Transverse colon (tissue), 4 donors: ENCODE results near the gene PACRGL. TPM values are rescaled to one million over a fixed set of nuclear protein-coding genes. Genes with fewer than 3 reads are reported as not detected.

Experiments
- DNase-seq: peaks from one replicate; pipeline ENCODE4 v3.0.0-alpha.2; 2019
- H3K27ac ChIP-seq, 4 donors: fragments of 200-600 bp; sonication (generic); 2 replicates each; pipeline ENCODE4 v1.5.1; 2016 to 2018; ENCODE audit warnings: inconsistent platforms in 4 of 4
- H3K27me3 ChIP-seq: fragments of 200-600 bp; sonication (generic); 2 replicates; pipeline ENCODE4 v1.5.1; 2017; ENCODE audit warnings: inconsistent platforms
- H3K36me3 ChIP-seq, 4 donors: fragments of 200-600 bp; sonication (generic); 2 replicates each; pipeline ENCODE4 v1.5.1; 2017 to 2019; ENCODE audit warnings: inconsistent platforms in 4 of 4
- H3K4me1 ChIP-seq, 4 donors: fragments of 200-600 bp; sonication (generic); 2 replicates each; pipeline ENCODE4 v1.5.1; 2017 to 2020; ENCODE audit warnings: inconsistent platforms in 4 of 4
- H3K4me3 ChIP-seq, 4 donors: fragments of 200-600 bp; sonication (generic); 1 replicate in 1 of 4; 2 replicates in 3 of 4; pipeline versions ENCODE4 v1.5.1 to v1.6.1; 2017 to 2019; ENCODE audit warnings: inconsistent platforms in 4 of 4
- H3K9me3 ChIP-seq, 2 donors: fragments of 200-600 bp; sonication (generic); 2 replicates each; pipeline ENCODE4 v1.5.1; 2017 to 2019; ENCODE audit warnings: inconsistent platforms in 2 of 2
- CTCF ChIP-seq, 5 experiments: fragments of 200-600 bp in 3 of 5; fragments of 450-650 bp in 2 of 5; sonication (generic) in 3 of 5; IDR thresholded peaks; 1 replicate in 2 of 5; 2 replicates in 3 of 5; pipeline ENCODE4 v1.5.1; 2016 to 2017; ENCODE audit warnings: antibody characterized with exemption in 5 of 5, inconsistent platforms in 3 of 5, mild to moderate bottlenecking in 2 of 5, moderate library complexity in 1 of 5
- EP300 ChIP-seq: sonication (generic); formaldehyde crosslinking; IDR thresholded peaks from one replicate; pipeline ENCODE4 v1.6.1; 2017; ENCODE audit warnings: antibody characterized with exemption, low read depth
- POLR2A ChIP-seq: fragments of 450-650 bp; IDR thresholded peaks from one replicate; pipeline ENCODE4 v1.6.1; 2016; ENCODE audit warnings: antibody characterized with exemption, mild to moderate bottlenecking, moderate library complexity
- POLR2AphosphoS5 ChIP-seq, 3 donors: sonication (generic); formaldehyde crosslinking; IDR thresholded peaks; one replicate each; pipeline ENCODE4 v1.6.1; 2016; ENCODE audit warnings: antibody characterized with exemption in 3 of 3
- WGBS, 2 donors: methylation state at CpG; one replicate each; pipeline ENCODE4 v1.1.5; 2018; ENCODE audit warnings: low coverage in 1 of 2; 5-methylcytosine and 5-hydroxymethylcytosine counted together
- in situ Hi-C, 4 donors: fragments of 200-750 bp; cut with MboI; loops; one replicate each; pipeline versions ENCODE4 v1.15.0 to v1.15.1; 2017; ENCODE audit warnings: low sequenced_read_pairs in 3 of 4, low pct_ligation_motif_present in 1 of 4, low pct_unique_long_range_greater_than_20kb in 1 of 4
- intact Hi-C: fragments of 100-400 bp; cut with DNase I; formaldehyde crosslinking; loops from one replicate; pipeline ENCODE4 v1.15.1; 2023; ENCODE audit warnings: low total_unique reads
- total RNA-seq, 4 donors: library from RNA; depleted of rRNA; stranded (reverse); fragments of >200 nt; gene quantifications; one replicate each; pipeline ENCODE4 v1.1.0, GENCODE V29; 2016

The PACRGL gene
- total RNA-seq, 4 donors from 2014 or later: 22.5 to 77.5 (median 40.1) TPM

- intact Hi-C loops: no loop called here
- Histone ChIP-seq H3K36me3 (no peaks in the 10 kb centered on the region), H3K9me3 (no peaks in the 10 kb centered on the region), H3K4me1 (no peaks in the 10 kb centered on the region), H3K27me3 (no peaks in the 10 kb centered on the region), H3K27ac (no peak overlapping the region), H3K4me3 (no peak overlapping the region)
- no peak for DNase-seq
- in situ Hi-C loops: loop anchor here in 1 of 4 donors (25.0 kb wide), 1 partner anchor 1979 kb away; no protein-coding TSS in a partner anchor
- 65 to 81% methylated on average over 4 of the region's 4 CpGs for WGBS, 2 donors
- TF ChIP-seq POLR2AphosphoS5 (IDR thresholded peaks at IDR 0.05) (no peak), EP300 (no peak), CTCF (IDR thresholded peaks at IDR 0.05) (no peak), POLR2A (no peak)
Measured at GRCh38 chr4:20666012-20666860, 34.0 kb upstream of the PACRGL start.

- TF ChIP-seq CTCF (IDR thresholded peaks at IDR 0.05) (no peak), EP300 (no peak), POLR2A (no peak), POLR2AphosphoS5 (IDR thresholded peaks at IDR 0.05) (no peak)
- in situ Hi-C loops: loop anchor here in 1 of 4 donors (25.0 kb wide), 1 partner anchor 1985 kb away; no protein-coding TSS in a partner anchor
- H3K36me3 ChIP-seq: no peaks in the 10 kb centered on the region
- DNase-seq: no peak
- H3K27ac ChIP-seq: no peak overlapping the region
- 71 to 86% methylated on average over 1 of the region's 1 CpG for WGBS, 2 donors
- no peaks in the 10 kb centered on the region for H3K9me3 ChIP-seq
- intact Hi-C loops: no loop called here
- H3K4me3 ChIP-seq: no peak overlapping the region
- H3K4me1 ChIP-seq: no peaks in the 10 kb centered on the region
- no peaks in the 10 kb centered on the region for H3K27me3 ChIP-seq
Measured at GRCh38 chr4:20672262-20672661, 28.0 kb upstream of the PACRGL start.

DNA sequence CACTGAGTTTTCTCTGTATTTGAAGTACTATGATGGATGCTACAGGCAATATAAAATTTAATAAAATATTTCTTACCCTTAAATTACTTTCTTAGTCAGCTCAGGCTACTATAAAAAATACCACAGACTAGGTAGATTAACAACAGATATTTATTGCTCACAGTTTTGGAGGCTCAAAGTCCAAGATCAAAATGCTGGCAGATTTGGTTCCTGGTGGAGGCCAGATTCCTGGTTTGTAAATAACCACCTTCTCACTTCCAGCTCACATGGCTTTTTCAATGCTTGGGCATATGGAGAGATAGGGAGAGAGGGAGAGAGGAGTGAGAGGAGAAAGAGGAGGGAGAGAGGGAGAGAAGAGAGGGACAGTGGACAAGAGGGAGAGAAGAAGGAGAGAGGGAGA is 24.5 kb upstream of the PACRGL start:
- in situ Hi-C loops (loop anchor here in 1 of 4 donors (25.0 kb wide), 2 partner anchors 113 to 1988 kb away; no protein-coding TSS in a partner anchor), intact Hi-C loops (no loop called here)
- Histone ChIP-seq H3K9me3 (no peaks in the 10 kb centered on the region), H3K36me3 (no peaks in the 10 kb centered on the region), H3K27ac (no peak overlapping the region), H3K4me3 (no peak overlapping the region), H3K4me1 (peaks cover 0 to 3% (median 0%) of the 10 kb centered on the region in 4 donors), H3K27me3 (no peaks in the 10 kb centered on the region)
- TF ChIP-seq POLR2AphosphoS5 (IDR thresholded peaks at IDR 0.05): no peak
- TF ChIP-seq EP300: no peak
- no peak for TF ChIP-seq POLR2A
- TF ChIP-seq CTCF (IDR thresholded peaks at IDR 0.05): no peak
- DNase-seq: no peak

GRCh38 chr4:20676501-20677197 is 23.6 kb upstream of the PACRGL start:
- intact Hi-C loops (no loop called here), in situ Hi-C loops (loop anchor here in 1 of 4 donors (25.0 kb wide), 2 partner anchors 114 to 1989 kb away; no protein-coding TSS in a partner anchor)
- no peak for TF ChIP-seq CTCF (IDR thresholded peaks at IDR 0.05)
- no peak for TF ChIP-seq POLR2A
- no peak for TF ChIP-seq EP300
- no peak for TF ChIP-seq POLR2AphosphoS5 (IDR thresholded peaks at IDR 0.05)
- no peak overlapping the region for H3K4me3 ChIP-seq
- peak overlapping the region in 1 of 4 donors; percentile 45 for H3K27ac ChIP-seq
- H3K27me3 ChIP-seq: no peaks in the 10 kb centered on the region
- H3K36me3 ChIP-seq: no peaks in the 10 kb centered on the region
- H3K4me1 ChIP-seq: peaks cover 0 to 3% (median 0%) of the 10 kb centered on the region in 4 donors
- no peak for DNase-seq
- no peaks in the 10 kb centered on the region for H3K9me3 ChIP-seq
- WGBS, 2 donors: 65 to 72% methylated on average over 2 to 8 of the region's 8 CpGs
